HUES64 (cell line): Measurements from ENCODE around the gene VPS16.

Experiments used
- H3K27ac ChIP-seq: 2 replicates; pipeline ENCODE4 v1.7.0; 2013; ENCODE audit warnings: low read depth, low read length, inconsistent platforms
- H3K27me3 ChIP-seq: 2 replicates; pipeline ENCODE4 v1.6.1; 2013; ENCODE audit warnings: mild to moderate bottlenecking, low read length; ENCODE audit not compliant: insufficient read depth
- H3K36me3 ChIP-seq: 2 replicates; pipeline ENCODE4 v1.6.1; 2013; ENCODE audit warnings: mild to moderate bottlenecking, low read length; ENCODE audit not compliant: insufficient read depth
- H3K4me1 ChIP-seq: 2 replicates; pipeline ENCODE4 v1.6.1; 2013; ENCODE audit warnings: mild to moderate bottlenecking, low read length, moderate library complexity; ENCODE audit not compliant: insufficient read depth
- H3K4me3 ChIP-seq: 2 replicates; pipeline ENCODE4 v1.5.1; 2013; ENCODE audit warnings: mild to moderate bottlenecking, low read length, moderate library complexity
- H3K9ac ChIP-seq: 2 replicates; pipeline ENCODE4 v1.6.1; 2013; ENCODE audit warnings: mild to moderate bottlenecking, low read depth, low read length
- H3K9me3 ChIP-seq: 2 replicates; pipeline ENCODE4 v1.6.1; 2013; ENCODE audit warnings: low read depth, low read length; ENCODE audit not compliant: insufficient read depth
- WGBS: fragments of 150-250, 120-280 bp; methylation state at CpG from one replicate; pipeline ENCODE4 v1.1.7; 2013; ENCODE audit warnings: missing lambda C conversion rate; 5-methylcytosine and 5-hydroxymethylcytosine counted together

VPS16 gene

DNA sequence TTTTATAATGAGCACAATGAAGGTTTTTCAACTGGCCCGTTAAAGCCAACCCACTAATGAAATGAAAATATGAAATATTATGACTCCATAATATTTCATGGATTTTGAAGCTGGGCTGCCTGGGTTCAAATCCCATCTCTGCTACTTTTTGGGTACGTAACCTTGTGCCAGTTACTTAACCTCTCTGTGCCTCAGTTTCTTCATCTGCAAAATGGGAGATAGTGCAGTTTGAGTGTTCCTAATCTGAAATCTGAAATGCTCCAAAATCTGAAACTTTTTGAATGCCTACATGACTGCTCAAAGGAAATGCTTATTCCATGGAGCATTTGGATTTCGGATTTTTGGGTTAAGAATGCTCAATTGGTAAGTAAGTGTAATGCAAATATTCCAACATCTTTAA, 62.3 kb downstream of the VPS16 start:
- Histone ChIP-seq H3K27me3 (no peaks in the 10 kb centered on the region), H3K4me1 (no peaks in the 10 kb centered on the region), H3K27ac (no peak overlapping the region), H3K4me3 (no peak overlapping the region), H3K36me3 (no peaks in the 10 kb centered on the region), H3K9ac (no peak overlapping the region), H3K9me3 (no peaks in the 10 kb centered on the region)
- 100% methylated on average over 2 of the region's 3 CpGs for WGBS

DNA sequence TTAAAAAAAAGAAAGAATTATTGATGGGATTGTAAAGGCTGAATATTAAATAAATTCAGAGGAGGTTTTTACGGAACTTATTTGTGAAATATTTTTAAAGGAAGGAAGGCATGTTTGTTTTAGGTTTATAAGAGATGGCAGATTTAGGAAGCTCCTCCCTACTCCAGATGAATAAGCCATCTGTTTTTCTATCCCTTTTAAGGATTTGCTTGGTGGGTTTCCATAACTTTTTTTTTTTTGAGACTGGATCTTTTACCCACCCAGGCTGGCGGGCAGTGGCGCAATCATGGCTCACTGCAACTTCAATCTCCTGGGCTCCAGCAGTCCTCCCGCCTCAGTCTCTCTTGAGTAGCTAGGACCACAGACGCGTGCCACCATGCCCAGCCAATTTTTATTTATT, 63.1 kb downstream of the VPS16 start:
- no peaks in the 10 kb centered on the region for H3K36me3 ChIP-seq
- H3K9me3 ChIP-seq: no peaks in the 10 kb centered on the region
- no peaks in the 10 kb centered on the region for H3K27me3 ChIP-seq
- H3K27ac ChIP-seq: no peak overlapping the region
- H3K4me1 ChIP-seq: no peaks in the 10 kb centered on the region
- WGBS: over 99% methylated on average over 6 of the region's 6 CpGs
- no peak overlapping the region for H3K4me3 ChIP-seq
- H3K9ac ChIP-seq: no peak overlapping the region

DNA sequence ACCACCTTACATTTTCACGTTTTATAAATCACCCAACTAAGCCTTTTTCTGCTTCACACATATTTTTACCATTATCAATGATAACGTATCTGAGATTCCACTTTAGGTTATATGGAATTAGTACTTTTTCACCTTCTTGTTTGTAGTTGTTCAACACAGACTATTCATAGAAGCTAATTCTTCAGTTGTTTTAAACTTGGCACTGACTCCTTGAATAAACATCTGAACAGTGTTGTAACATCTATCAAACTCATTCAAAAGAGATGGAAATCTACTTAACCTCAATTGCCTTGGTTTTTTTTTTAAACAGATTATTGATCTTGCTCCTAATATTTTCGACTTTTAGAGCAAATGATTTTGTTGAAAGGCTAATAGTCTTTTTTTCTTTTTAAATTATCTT, 67.0 kb downstream of the VPS16 start:
- H3K4me1 ChIP-seq: 0 out of 2 replicates have a peak, but pooled peaks cover 4% of the 10 kb centered on the region
- 89% methylated on average over 1 of the region's 3 CpGs for WGBS
- H3K9ac ChIP-seq: no peak overlapping the region
- H3K36me3 ChIP-seq: no peaks in the 10 kb centered on the region
- no peak overlapping the region for H3K27ac ChIP-seq
- no peak overlapping the region for H3K4me3 ChIP-seq
- H3K27me3 ChIP-seq: no peaks in the 10 kb centered on the region
- no peaks in the 10 kb centered on the region for H3K9me3 ChIP-seq

DNA sequence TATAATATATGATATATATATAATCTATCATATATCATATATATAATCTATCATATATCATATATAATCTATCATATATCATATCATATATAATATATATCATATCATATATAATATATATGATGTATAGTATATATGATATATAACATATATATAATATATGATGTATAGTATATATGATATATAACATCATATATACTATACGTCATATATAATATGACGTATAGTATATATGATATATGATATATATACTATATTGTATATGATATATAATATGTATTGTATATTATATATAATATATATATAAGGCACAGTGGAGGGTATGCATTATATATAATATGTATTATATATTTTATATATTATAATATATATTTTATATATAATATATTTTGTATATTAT, 69.4 kb downstream of the VPS16 start:
- Histone ChIP-seq H3K27me3 (no peaks in the 10 kb centered on the region), H3K27ac (no peak overlapping the region), H3K4me1 (0 out of 2 replicates have a peak, but pooled peaks cover 4% of the 10 kb centered on the region), H3K36me3 (no peaks in the 10 kb centered on the region), H3K9ac (no peak overlapping the region), H3K9me3 (no peaks in the 10 kb centered on the region), H3K4me3 (no peak overlapping the region)
- no CpG with 5 or more reads among the region's 2 CpGs for WGBS

DNA sequence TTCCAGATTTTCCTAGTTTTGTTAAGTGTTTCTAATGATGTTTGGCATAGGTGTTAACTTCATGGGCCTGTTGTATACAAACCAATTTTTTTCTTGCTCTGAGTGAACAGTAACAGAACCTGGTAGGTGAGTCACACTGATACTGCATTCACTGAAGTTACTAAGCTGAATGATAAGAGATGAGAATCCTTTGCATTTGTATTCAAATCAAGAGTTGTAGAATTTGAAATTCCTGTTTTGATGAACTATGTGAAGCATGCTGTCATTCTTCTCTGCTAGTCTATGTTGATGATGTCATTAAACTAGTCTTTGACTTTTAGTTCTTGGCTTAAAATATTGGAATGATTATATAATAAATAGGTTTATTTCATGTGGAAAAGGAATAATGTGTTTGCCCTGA, 70.7 kb downstream of the VPS16 start:
- H3K4me1 ChIP-seq: 0 out of 2 replicates have a peak, but pooled peaks cover 4% of the 10 kb centered on the region
- no peak overlapping the region for H3K27ac ChIP-seq

DNA sequence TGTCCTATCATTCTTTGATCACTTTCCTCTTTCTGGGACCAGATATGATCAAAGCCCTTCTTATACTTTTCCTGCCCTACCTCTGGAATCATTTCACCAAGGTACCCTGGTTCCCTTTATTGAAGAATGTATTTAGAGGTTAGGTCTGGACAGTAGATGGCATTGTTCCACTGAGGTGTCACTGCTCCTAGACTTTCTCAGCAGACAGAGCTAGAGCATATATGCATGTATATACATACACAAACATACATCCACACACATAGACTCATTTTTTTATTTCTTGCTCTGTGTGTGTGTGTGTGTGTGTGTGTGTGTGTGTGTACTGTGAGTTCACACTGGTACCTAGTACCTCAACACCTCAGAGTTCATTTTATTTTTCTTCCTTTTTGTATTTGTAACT, 73.6 kb downstream of the VPS16 start:
- Histone ChIP-seq H3K9ac (no peak overlapping the region), H3K36me3 (no peaks in the 10 kb centered on the region)

More for the DNA sequence above, 70.7 kb downstream of the VPS16 start:
- Histone ChIP-seq H3K4me3 (no peak overlapping the region), H3K9ac (no peak overlapping the region), H3K9me3 (no peaks in the 10 kb centered on the region), H3K27me3 (no peaks in the 10 kb centered on the region), H3K36me3 (no peaks in the 10 kb centered on the region)

More for the DNA sequence above, 73.6 kb downstream of the VPS16 start:
- no peak overlapping the region for H3K4me3 ChIP-seq
- H3K9me3 ChIP-seq: no peaks in the 10 kb centered on the region
- H3K4me1 ChIP-seq: peaks cover 9% of the 10 kb centered on the region; the same call in 1 of the 2 replicates
- H3K27me3 ChIP-seq: no peaks in the 10 kb centered on the region
- H3K27ac ChIP-seq: no peak overlapping the region
